ENCODE data around the gene COLQ.
"Not testable (repeated sequence)": the region's sequence is repeated elsewhere in the genome, so short reads cannot be mapped to it uniquely, and the experiment has no call there.

COLQ gene

GRCh38 chr3:15521573-15521965 is at the start of gene COLQ:
Gene COLQ, minus strand, starts transcription at chr3:15521706. Its CDS starts 81 bp downstream, at chr3:15521625.
- DNase-seq (ENCODE audit: low read depth): no peak

GRCh38 chr3:15563190-15563589 is 41.7 kb upstream of the COLQ start:
- DNase-seq (ENCODE audit: low read depth): no peak

GRCh38 chr3:15562560-15562959 is 41.1 kb upstream of the COLQ start:
- DNase-seq (ENCODE audit: low read depth): no peak

GRCh38 chr3:15558581-15558980 is 37.1 kb upstream of the COLQ start:
- DNase-seq (ENCODE audit: low read depth): no peak

DNA sequence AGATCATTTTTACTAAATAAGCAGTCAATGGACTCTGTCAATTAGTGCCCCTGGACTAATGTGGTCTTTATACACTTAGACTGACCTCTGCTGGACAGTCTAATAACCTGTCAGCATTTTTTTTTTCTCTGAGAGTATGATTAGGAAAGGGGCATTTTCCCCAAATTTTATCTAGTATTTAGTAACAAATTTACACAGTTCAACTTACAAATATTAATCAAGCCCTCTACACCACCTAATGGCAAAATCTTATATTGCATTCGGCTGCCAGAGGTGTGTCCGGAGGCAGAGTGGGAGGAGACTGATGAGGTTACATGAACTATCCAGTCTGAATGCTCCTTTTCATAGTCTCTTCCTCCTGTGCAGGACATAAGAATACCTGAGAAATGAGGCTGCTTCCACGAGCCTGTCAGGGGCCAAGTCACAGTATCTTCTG is 36.0 kb upstream of the COLQ start:
- peak; percentile 42 for DNase-seq (ENCODE audit: low read depth)

GRCh38 chr3:15556512-15556911 is 35.0 kb upstream of the COLQ start:
- DNase-seq (ENCODE audit: low read depth): no peak

- DNase-seq (ENCODE audit: low read depth): no peak
These were observed 32.2 kb upstream of the COLQ start for GRCh38 chr3:15553749-15554148.

DNA sequence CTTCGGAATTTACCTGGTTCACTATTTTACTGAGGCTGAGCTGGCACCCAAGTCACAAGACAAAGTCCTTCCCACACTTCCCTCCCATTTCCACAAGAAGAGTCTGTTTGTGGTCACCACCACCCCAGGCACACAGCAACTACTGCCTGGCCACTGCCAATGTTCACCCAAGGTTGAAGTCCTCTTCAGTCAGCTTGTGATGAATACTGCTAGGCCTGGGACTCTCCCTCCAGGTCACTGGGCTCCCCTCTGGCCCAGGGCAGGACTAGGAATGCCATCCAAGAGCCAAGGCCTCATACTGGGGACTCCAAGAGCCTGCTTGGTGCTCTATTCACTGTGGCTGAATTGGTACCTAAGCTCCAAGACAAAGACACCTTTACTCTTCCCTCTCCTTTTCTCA is 30.4 kb upstream of the COLQ start:
- DNase-seq (ENCODE audit: low read depth): no peak

DNA sequence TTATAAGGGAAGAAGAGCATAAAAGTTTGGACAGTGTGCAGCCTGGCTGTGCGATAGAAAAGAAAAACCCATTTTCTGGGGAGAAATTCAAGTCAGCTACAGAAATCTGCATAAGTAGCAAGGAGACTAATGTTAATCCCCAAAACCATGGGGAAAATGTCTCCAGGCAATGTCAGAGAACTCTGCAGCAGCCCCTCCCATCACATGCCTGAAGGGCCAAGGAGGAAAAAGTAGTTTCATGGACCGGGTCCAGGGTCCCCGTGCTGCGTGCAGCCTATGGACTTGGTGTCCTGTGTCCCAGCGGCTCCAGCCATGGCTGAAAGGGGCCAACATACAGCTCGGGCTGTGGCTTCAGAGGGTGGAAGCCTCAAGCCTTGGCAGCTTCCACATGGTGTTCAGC is 28.3 kb upstream of the COLQ start:
- no peak for DNase-seq (ENCODE audit: low read depth)

GRCh38 chr3:15542614-15543013 is 21.1 kb upstream of the COLQ start:
- DNase-seq (ENCODE audit: low read depth): no peak

DNA sequence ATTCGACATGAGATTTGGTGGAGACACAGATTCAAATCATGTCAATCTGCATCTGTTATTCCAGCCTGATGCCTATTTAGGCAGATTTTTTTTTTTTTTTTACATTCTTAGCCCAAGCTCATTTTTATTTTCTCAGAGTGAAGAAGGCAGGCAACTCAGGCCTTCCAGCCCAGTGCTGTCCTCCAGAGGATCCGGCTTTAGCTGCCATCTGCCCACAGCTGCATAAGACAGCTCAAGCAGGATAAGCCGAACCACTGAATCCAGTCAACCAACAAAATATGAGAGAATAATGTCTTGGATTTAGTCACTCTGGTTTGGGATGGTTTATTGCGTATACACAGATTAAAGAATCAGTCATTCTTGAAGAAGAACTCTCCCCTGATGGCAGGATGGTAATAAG is 19.9 kb upstream of the COLQ start:
- no peak for DNase-seq (ENCODE audit: low read depth)

GRCh38 chr3:15539066-15539465 is 17.6 kb upstream of the COLQ start:
- DNase-seq (ENCODE audit: low read depth): no peak

DNA sequence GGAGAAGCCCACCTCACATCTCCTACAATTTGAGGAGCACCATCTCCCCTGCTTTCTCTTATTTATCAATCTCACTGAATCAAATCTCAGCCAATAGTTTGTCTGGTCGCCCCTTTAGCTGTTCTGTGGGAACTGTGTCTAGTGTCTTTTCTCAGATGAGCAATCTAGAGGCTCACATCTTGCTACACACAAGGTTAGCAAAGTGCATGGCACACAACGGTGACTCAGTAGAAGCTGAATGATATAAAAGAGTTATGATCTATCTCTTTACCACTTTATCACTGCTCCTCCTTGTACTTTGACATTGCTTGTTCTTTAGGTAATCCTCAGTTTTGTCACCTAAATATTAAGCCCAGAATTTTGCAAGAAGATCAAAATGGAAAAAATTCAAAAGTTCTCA is 16.8 kb upstream of the COLQ start:
- DNase-seq (ENCODE audit: low read depth): no peak

DNA sequence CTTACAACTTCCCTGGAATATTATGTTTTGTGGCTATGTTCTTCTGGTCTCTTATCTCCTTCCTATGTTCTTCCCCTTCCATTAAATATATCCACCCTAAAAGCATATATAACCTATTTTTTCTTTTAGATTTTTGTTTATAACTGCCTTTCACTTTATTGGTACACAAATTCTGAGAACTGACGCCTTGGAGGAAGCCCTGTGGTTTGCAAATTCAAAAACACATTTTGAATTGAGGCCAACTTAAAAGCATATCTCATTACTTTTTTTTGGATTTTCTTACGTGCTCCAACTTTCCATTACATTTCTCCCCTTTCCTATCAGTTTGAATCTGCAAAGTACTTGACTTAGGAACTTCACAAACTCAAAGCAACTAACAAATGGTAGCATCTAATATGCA is 15.3 kb upstream of the COLQ start:
- no peak for DNase-seq (ENCODE audit: low read depth)

DNA sequence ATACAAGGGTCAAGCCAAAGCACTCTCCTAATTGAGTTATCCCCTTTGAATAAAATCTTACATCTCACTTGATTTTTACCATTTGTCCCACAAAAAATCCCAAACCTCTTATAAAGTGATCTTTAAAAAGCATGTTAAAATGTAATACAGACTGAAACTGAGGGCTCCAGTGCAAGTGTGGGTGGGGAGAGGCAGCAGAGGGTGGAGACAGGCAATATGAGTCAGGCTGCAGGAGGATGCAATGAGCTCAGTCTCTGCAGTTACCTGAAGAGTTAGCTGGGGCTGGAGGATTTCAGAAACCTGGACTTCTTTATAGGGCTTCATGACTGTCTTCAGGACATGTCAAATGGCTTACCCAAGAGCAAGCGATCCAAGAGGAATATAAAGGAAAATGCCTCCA is 14.2 kb upstream of the COLQ start:
- DNase-seq (ENCODE audit: low read depth): peak; percentile 23

DNA sequence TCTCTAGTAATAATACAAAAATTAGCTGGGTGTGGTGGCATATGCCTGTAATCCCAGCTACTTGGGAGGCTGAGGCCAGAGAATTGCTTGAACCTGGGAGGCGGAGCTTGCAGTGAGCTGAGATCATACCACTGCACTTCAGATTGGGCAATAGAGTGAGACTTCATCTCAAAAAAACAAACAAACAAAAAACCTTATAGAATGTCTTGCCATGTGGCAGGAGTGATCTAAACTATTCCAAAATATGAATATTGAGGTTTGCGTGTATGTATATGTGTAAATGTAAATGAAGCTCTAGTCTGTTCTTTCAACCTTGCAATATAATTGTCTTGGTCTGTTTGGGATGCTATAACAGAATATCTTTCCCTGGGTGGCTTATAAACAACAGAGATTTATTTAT is 11.1 kb upstream of the COLQ start:
- not testable (repeated sequence) for DNase-seq (ENCODE audit: low read depth)

DNA sequence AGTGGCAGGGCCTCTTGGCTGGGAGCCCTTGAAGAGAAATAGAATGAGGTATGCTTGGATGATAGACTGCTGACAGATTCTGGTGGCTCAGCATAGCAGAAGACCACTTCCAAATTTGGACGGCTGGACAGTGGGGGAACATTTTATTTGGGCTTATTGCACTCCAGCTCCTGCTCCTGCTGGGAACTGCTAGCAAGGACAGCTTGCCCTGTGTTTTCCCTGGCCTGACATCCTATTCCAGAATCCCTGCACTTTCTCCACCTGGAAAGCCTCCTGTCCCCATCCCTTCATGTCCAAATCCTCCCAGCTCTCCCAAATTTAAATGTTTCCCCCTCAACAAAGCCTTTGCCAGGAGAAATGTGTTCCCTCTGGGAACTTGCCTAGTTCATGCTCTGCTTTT is 9.8 kb upstream of the COLQ start:
- no peak for DNase-seq (ENCODE audit: low read depth)

DNA sequence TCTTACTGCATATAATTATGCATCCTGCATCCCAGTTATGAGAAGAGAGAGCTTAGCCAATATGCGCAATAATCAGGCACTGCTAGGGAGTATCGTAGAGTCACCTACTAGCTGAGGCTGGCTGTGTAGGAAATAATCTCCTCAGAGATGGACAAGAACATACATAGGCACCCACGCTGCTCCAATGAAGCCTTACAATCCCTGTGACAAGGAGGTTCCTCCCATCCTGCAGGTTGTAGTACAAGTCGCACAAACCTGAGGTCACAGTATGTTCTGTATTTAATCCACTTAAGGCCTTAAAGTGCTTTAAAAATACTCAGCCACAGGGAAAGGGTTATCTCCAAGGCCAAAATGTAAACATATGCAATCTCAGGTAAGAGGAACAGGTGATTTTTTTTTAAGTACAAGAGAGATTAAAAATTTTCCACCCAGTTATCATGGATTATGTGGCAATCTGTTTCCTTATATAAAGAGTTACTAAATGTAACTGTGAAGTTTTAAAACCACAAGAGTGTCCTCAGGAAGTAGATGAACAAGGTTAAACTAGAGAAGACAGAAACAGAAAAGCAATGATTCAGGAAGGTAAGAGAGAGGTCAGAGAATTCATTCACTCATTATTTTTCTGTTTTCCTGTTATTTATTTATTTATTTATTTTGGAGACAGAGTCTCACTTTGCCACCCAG is 7.5 kb upstream of the COLQ start:
- DNase-seq (ENCODE audit: low read depth): no peak

GRCh38 chr3:15527031-15527459 is 5.5 kb upstream of the COLQ start:
- no peak for DNase-seq (ENCODE audit: low read depth)

- DNase-seq (ENCODE audit: low read depth): no peak
These were observed 4.3 kb upstream of the COLQ start for GRCh38 chr3:15525790-15526189.

DNA sequence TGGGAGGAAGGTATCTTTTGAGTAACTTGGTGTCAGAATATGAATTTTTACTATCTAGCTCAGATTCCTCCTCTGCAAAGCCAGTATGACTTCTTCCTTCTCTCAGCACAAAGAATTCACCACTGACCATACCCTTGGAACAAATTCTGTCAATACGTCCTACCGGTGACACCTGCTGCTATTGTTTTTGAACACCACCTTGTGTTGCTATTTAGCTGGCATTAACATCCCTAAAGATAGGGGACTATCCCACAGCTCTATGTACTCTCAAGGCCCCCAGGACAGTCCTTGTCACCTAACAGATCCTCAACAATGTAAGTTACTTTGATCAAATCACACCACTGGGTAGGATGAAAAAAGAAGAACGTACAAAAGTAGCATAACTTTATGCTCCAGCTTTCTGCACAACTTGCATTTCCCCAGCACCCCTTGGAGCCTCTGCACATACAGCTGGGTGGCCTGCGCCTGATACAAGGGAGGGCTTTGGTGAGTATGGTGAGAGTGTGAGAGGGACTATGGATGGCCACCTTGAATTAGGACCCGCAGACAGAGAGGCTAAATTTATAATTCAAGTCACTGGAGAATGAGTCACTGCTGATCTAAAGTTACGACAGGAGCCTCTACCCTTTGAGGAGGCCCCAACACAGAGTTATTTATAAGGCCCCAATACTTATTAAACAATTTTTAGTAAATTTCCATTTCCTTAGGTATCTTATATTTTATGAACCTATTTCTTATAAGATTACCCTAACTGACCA is 2.3 kb upstream of the COLQ start:
- no peak for DNase-seq (ENCODE audit: low read depth)

DNA sequence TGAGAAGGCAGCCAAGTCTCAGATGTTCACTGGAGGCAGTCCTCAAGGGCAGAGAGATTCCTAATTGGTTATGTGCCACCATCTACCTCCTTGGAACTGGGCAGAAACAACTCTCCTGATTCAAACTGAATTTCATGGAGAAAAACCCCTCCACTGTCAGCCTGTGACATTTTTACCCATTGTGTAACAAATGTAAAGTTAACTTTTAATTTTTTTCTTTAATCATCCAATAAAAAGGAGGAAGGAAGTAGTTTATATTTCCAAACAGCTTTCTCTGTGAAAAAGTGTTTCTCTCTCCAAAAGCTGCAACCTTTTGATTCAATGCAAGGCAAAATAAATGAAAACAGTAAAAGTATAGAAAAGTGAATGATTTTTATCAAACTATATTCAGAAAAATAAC is 510 bp upstream of the COLQ start:
- no peak for DNase-seq (ENCODE audit: low read depth)

GRCh38 chr3:15520804-15521572 is 518 bp downstream of the COLQ start:
- no peak for DNase-seq (ENCODE audit: low read depth)

Data from activated T-cell treated with anti-CD3 and anti-CD28 coated beads for 24 hours (primary cell).